H1 (cell line): ENCODE measurements around the gene SPANXB1. TPM values are rescaled to one million over a fixed set of nuclear protein-coding genes. Genes with fewer than 3 reads are reported as not detected.

Source experiments
- polyA plus RNA-seq, 7 experiments: library from polyadenylated mRNA; depleted of rRNA in 3 of 7; stranded (reverse) in 5 of 7; unstranded in 2 of 7; fragments of >200 nt in 5 of 7; fragments of 200-250 nt in 2 of 7; gene quantifications; 1 replicate in 5 of 7; 2 replicates in 1 of 7; 4 replicates in 1 of 7; pipeline versions ENCODE4 v1.2.1 to v1.2.3, GENCODE V29; 2011 to 2013; ENCODE audit warnings: missing spikeins in 2 of 7, mixed read lengths in 2 of 7
- total RNA-seq: library from RNA; stranded (reverse); fragmentation: NEBNext Ultra II Directional; extraction: Animal tissue kit (Norgen Biotek cat#: 25700); gene quantifications from 2 replicates; pipeline ENCODE4 v1.2.1, GENCODE V29; 2021

The SPANXB1 gene
- total and polyA plus RNA-seq, 2 of the 8 experiments (the other 6 are each of a cell fraction or from before 2014, with no cell fraction given) = 0.57 TPM; not detected in 1

Other genes starting within 250 kb of the SPANXB1 start
- 52.4 and 52.7 TPM in 2 replicates for gene LDOC1, start 174.5 kb downstream of the SPANXB1 start, total RNA-seq
- gene LDOC1, start 174.5 kb downstream of the SPANXB1 start, polyA plus RNA-seq (2011; rRNA removed) = 19.1 and 35.9 TPM in 2 replicates
- not detected in 2 replicates for gene SPANXC, start 239.9 kb downstream of the SPANXB1 start, total RNA-seq
- gene SPANXC, start 239.9 kb downstream of the SPANXB1 start, polyA plus RNA-seq (2011; rRNA removed) = 0.52 TPM in 1 of 2 replicates, not detected in the other